DOHH2 (cell line): Measurements from ENCODE around the gene FAM171A1.

Experiments
- CTCF ChIP-seq: fragments of 200-600 bp; sonication (generic); IDR thresholded peaks from one replicate; pipeline ENCODE4 v1.5.1; 2014; ENCODE audit warnings: antibody characterized with exemption, mild to moderate bottlenecking, low read depth, low read length; ENCODE audit not compliant: poor library complexity, severe bottlenecking
- EZH2phosphoT487 ChIP-seq: fragments of 200-600 bp; sonication (generic); IDR thresholded peaks from 2 replicates; pipeline ENCODE4 v1.6.1; 2017; ENCODE audit warnings: borderline replicate concordance, mild to moderate bottlenecking, antibody characterized with exemption, low read length, moderate library complexity, mixed read lengths

- no peak for TF ChIP-seq CTCF
- TF ChIP-seq EZH2phosphoT487 = no peak
These were observed 132.3 kb downstream of the FAM171A1 start for GRCh38 chr10:15238555-15239335.
